H1 (cell line): ENCODE data around the gene ELFN2. TPM values are rescaled to one million over a fixed set of nuclear protein-coding genes. Genes with fewer than 3 reads are reported as not detected.

Source experiments
- CTCF ChIA-PET: fragments of 300-600 bp; sonication (Branson Sonifier 250); formaldehyde crosslinking; loops from one replicate; lab custom pipeline; 2021; ENCODE audit not compliant: partially characterized antibody; lab: Charles Lee
- POLR2A ChIA-PET: fragments of 300-600 bp; sonication (Branson Sonifier 250); formaldehyde crosslinking; loops from one replicate; lab custom pipeline; 2021; ENCODE audit warnings: inconsistent platforms; ENCODE audit not compliant: partially characterized antibody; lab: Charles Lee
- DNase-seq, 2 experiments: peaks; one replicate each; pipeline versions ENCODE4 v3.0.0 to v3.0.0-alpha.2; 2010 to 2022; ENCODE audit warnings: low spot score in 2 of 2, low read depth in 1 of 2, mixed read lengths in 1 of 2
- FAIRE-seq: peaks from 2 replicates; lab custom pipeline; 2011; peaks lifted over from hg19 to GRCh38; lab: Jason Lieb, UNC
- H2AFZ ChIP-seq: 2 replicates; pipeline ENCODE4 v1.8.1; 2012; ENCODE audit warnings: low read length, inconsistent platforms
- H2AK5ac ChIP-seq: 2 replicates; pipeline ENCODE4 v1.6.1; 2013; ENCODE audit warnings: low read depth, low read length
- H2BK120ac ChIP-seq: replicated peaks from 2 replicates; pipeline ENCODE3; 2013; ENCODE audit warnings: low read depth, low read length, inconsistent platforms
- H2BK12ac ChIP-seq: 2 replicates; pipeline ENCODE4 v1.6.1; 2013; ENCODE audit warnings: low read depth, low read length
- H2BK15ac ChIP-seq: 2 replicates; pipeline ENCODE4 v1.6.1; 2013; ENCODE audit warnings: low read length
- H2BK20ac ChIP-seq: 2 replicates; pipeline ENCODE4 v1.6.1; 2013; ENCODE audit warnings: low read length
- H2BK5ac ChIP-seq: 2 replicates; pipeline ENCODE4 v1.6.1; 2013; ENCODE audit warnings: low read depth, low read length
- H3K14ac ChIP-seq: 2 replicates; pipeline ENCODE4 v1.6.1; 2013; ENCODE audit warnings: inconsistent platforms; ENCODE audit not compliant: insufficient read length
- H3K18ac ChIP-seq: 2 replicates; pipeline ENCODE4 v1.6.1; 2013; ENCODE audit warnings: low read length; ENCODE audit errors: extremely low read depth
- H3K23ac ChIP-seq: 2 replicates; pipeline ENCODE4 v1.6.1; 2013; ENCODE audit warnings: inconsistent platforms; ENCODE audit not compliant: insufficient read length
- H3K23me2 ChIP-seq: 2 replicates; pipeline ENCODE4 v1.6.1; 2013; ENCODE audit warnings: low read depth, low read length
- H3K27ac ChIP-seq: 2 replicates; pipeline ENCODE4 v1.6.1; 2011; ENCODE audit warnings: low read depth, low read length, inconsistent platforms
- H3K27me3 ChIP-seq, 4 experiments: replicated peaks in 1 of 4; 1 replicate in 1 of 4; 2 replicates in 3 of 4; pipeline versions ENCODE4 v1.6.1 to v1.8.1; 2011 to 2013; ENCODE audit warnings: low read length in 3 of 4, mild to moderate bottlenecking in 3 of 4, inconsistent platforms in 2 of 4, mixed read lengths in 2 of 4, moderate library complexity in 1 of 4; ENCODE audit not compliant: control insufficient read depth in 3 of 4, insufficient read depth in 3 of 4; ENCODE audit errors: extremely low read depth in 1 of 4
- H3K36me3 ChIP-seq, 4 experiments: 2 replicates each; pipeline versions ENCODE4 v1.6.1 to v1.8.1; 2011 to 2013; ENCODE audit warnings: mild to moderate bottlenecking in 4 of 4, low read length in 3 of 4, moderate library complexity in 2 of 4, control low read depth in 1 of 4, inconsistent platforms in 1 of 4; ENCODE audit not compliant: insufficient read depth in 4 of 4, control insufficient read depth in 2 of 4
- H3K4ac ChIP-seq: replicated peaks from 2 replicates; pipeline ENCODE3; 2013; ENCODE audit warnings: low read length, low read depth, mixed read lengths, inconsistent platforms; ENCODE audit not compliant: insufficient read length
- H3K4me1 ChIP-seq, 4 experiments: replicated peaks in 1 of 4; 1 replicate in 1 of 4; 2 replicates in 3 of 4; pipeline versions ENCODE4 v1.6.1 to v1.8.1; 2011 to 2013; ENCODE audit warnings: low read length in 3 of 4, inconsistent platforms in 2 of 4, mixed read lengths in 1 of 4; ENCODE audit not compliant: insufficient read depth in 4 of 4, control insufficient read depth in 3 of 4
- H3K4me2 ChIP-seq, 2 experiments: 2 replicates each; pipeline versions ENCODE4 v1.6.1 to v1.8.1; 2011 to 2013; ENCODE audit warnings: low read depth in 2 of 2, low read length in 2 of 2, control low read depth in 1 of 2, inconsistent platforms in 1 of 2, mild to moderate bottlenecking in 1 of 2; ENCODE audit not compliant: insufficient read depth in 1 of 2
- H3K4me3 ChIP-seq, 4 experiments: fragments of 200-600, 300-600 bp in 1 of 4; sonication (generic), shearing (Covaris generic), sonication (Bioruptor Twin) in 1 of 4; 2 replicates each; pipeline versions ENCODE4 v1.5.1 to v1.8.1; 2011 to 2016; ENCODE audit warnings: low read length in 4 of 4, low read depth in 3 of 4, control low read depth in 2 of 4, inconsistent platforms in 2 of 4, mild to moderate bottlenecking in 2 of 4, mixed read lengths in 1 of 4, moderate library complexity in 1 of 4; ENCODE audit not compliant: insufficient read depth in 2 of 4; ENCODE audit errors: extremely low read depth in 1 of 4
- H3K56ac ChIP-seq: replicated peaks from 2 replicates; pipeline ENCODE3; 2013; ENCODE audit warnings: low read depth, mild to moderate bottlenecking, mixed read lengths, low read length, inconsistent platforms; ENCODE audit not compliant: insufficient read length
- H3K79me1 ChIP-seq: 2 replicates; pipeline ENCODE4 v1.6.1; 2013; ENCODE audit warnings: low read depth, low read length, control low read depth
- H3K79me2 ChIP-seq, 2 experiments: 2 replicates each; pipeline versions ENCODE4 v1.6.1 to v1.8.1; 2012 to 2013; ENCODE audit warnings: low read length in 2 of 2, mild to moderate bottlenecking in 2 of 2, inconsistent platforms in 1 of 2; ENCODE audit not compliant: insufficient read depth in 2 of 2, control insufficient read depth in 1 of 2
- H3K9ac ChIP-seq, 4 experiments: replicated peaks in 1 of 4; 1 replicate in 1 of 4; 2 replicates in 3 of 4; pipeline versions ENCODE4 v1.6.1 to v1.8.1; 2011 to 2013; ENCODE audit warnings: low read depth in 3 of 4, low read length in 3 of 4, control low read depth in 2 of 4, mild to moderate bottlenecking in 2 of 4, moderate library complexity in 2 of 4, inconsistent platforms in 1 of 4; ENCODE audit errors: extremely low read depth in 1 of 4
- H3K9me3 ChIP-seq, 2 experiments: 2 replicates each; pipeline versions ENCODE4 v1.6.1 to v1.8.1; 2012 to 2013; ENCODE audit warnings: mild to moderate bottlenecking in 2 of 2, moderate library complexity in 2 of 2, control low read depth in 1 of 2, inconsistent platforms in 1 of 2, low read depth in 1 of 2, low read length in 1 of 2, mixed read lengths in 1 of 2; ENCODE audit not compliant: insufficient read depth in 2 of 2
- H4K20me1 ChIP-seq, 2 experiments: replicated peaks in 1 of 2; 2 replicates each; pipeline versions ENCODE3 to v1.8.1; 2011 to 2013; ENCODE audit warnings: inconsistent platforms in 2 of 2, low read length in 2 of 2, mild to moderate bottlenecking in 1 of 2; ENCODE audit not compliant: insufficient read depth in 2 of 2, control insufficient read depth in 1 of 2
- H4K5ac ChIP-seq: 2 replicates; pipeline ENCODE4 v1.6.1; 2013; ENCODE audit warnings: low read length, low read depth, mixed read lengths, inconsistent platforms; ENCODE audit not compliant: insufficient read length
- H4K8ac ChIP-seq: 2 replicates; pipeline ENCODE4 v1.8.0; 2013; ENCODE audit warnings: mild to moderate bottlenecking, moderate library complexity, low read length, inconsistent platforms; ENCODE audit not compliant: insufficient read depth; ENCODE audit errors: extremely low read depth
- H4K91ac ChIP-seq: replicated peaks from 2 replicates; pipeline ENCODE3; 2013; ENCODE audit warnings: low read length, mixed read lengths, inconsistent platforms; ENCODE audit not compliant: insufficient read length
- ASH2L ChIP-seq: fragments of 200-600, 300-600 bp; sonication (generic); IDR thresholded peaks from one replicate; pipeline ENCODE4 v1.7.1; 2017; ENCODE audit warnings: low read length
- ATF3 ChIP-seq: IDR thresholded peaks from 2 replicates; pipeline ENCODE4 v1.6.1; 2011; ENCODE audit warnings: low read depth, mild to moderate bottlenecking, low read length; ENCODE audit not compliant: insufficient read depth
- CHD1 ChIP-seq: IDR thresholded peaks from 2 replicates; pipeline ENCODE4 v1.6.1; 2012; ENCODE audit warnings: low read depth, low read length, improper control_type of control experiment
- KDM1A ChIP-seq: fragments of 200-600, 300-600 bp; sonication (generic); IDR thresholded peaks from 2 replicates; pipeline ENCODE4 v1.7.1; 2016; ENCODE audit warnings: mild to moderate bottlenecking, low read length, borderline replicate concordance
- KDM5A ChIP-seq: fragments of 200-600 bp; IDR thresholded peaks from 2 replicates; pipeline ENCODE4 v1.7.1; 2012; ENCODE audit warnings: mild to moderate bottlenecking, low read length, inconsistent platforms, mixed read lengths
- NRF1 ChIP-seq: IDR thresholded peaks from 2 replicates; pipeline ENCODE4 v1.6.1; 2011; ENCODE audit warnings: mild to moderate bottlenecking, low read depth, low read length, improper control_type of control experiment
- SIN3A ChIP-seq, 2 experiments: IDR thresholded peaks in 1 of 2; conservative IDR thresholded peaks in 1 of 2; 2 replicates each; pipeline ENCODE4 v1.6.1; 2011 to 2012; ENCODE audit warnings: low read length in 2 of 2, improper control_type of control experiment in 1 of 2, low read depth in 1 of 2, mild to moderate bottlenecking in 1 of 2
- SP4 ChIP-seq: IDR thresholded peaks from 2 replicates; pipeline ENCODE4 v1.6.1; 2012; ENCODE audit warnings: low read length, inconsistent platforms
- TAF7 ChIP-seq: optimal IDR thresholded peaks from 2 replicates; pipeline ENCODE3; 2011; ENCODE audit warnings: low read depth, mild to moderate bottlenecking, inconsistent platforms, low read length, moderate library complexity, borderline replicate concordance
- TBP ChIP-seq: IDR thresholded peaks from 2 replicates; pipeline ENCODE4 v1.6.1; 2011; ENCODE audit warnings: low read depth, low read length, improper control_type of control experiment
- USF2 ChIP-seq: IDR thresholded peaks from 2 replicates; pipeline ENCODE4 v1.6.1; 2011; ENCODE audit warnings: low read length, improper control_type of control experiment
- YY1 ChIP-seq: IDR thresholded peaks from 2 replicates; pipeline ENCODE4 v1.6.1; 2011; ENCODE audit warnings: low read depth, mild to moderate bottlenecking, low read length
- WGBS, 2 experiments: shearing (Covaris generic) in 1 of 2; methylation state at CpG; one replicate each; pipeline versions ENCODE4 v1.1.6 to v1.1.7; 2013 to 2015; ENCODE audit warnings: low lambda C conversion rate in 2 of 2, mixed read lengths in 2 of 2, inconsistent platforms in 1 of 2, low coverage in 1 of 2, missing lambda C conversion rate in 1 of 2; ENCODE audit not compliant: insufficient replicate concordance in 2 of 2, insufficient coverage in 1 of 2, insufficient read length in 1 of 2; ENCODE audit errors: extremely low coverage in 1 of 2, missing lambda C conversion rate in 1 of 2; 5-methylcytosine and 5-hydroxymethylcytosine counted together
- polyA plus RNA-seq, 7 experiments: library from polyadenylated mRNA; depleted of rRNA in 3 of 7; stranded (reverse) in 5 of 7; unstranded in 2 of 7; fragments of >200 nt in 5 of 7; fragments of 200-250 nt in 2 of 7; gene quantifications; 1 replicate in 5 of 7; 2 replicates in 1 of 7; 4 replicates in 1 of 7; pipeline versions ENCODE4 v1.2.1 to v1.2.3, GENCODE V29; 2011 to 2013; ENCODE audit warnings: missing spikeins in 2 of 7, mixed read lengths in 2 of 7
- total RNA-seq: library from RNA; stranded (reverse); fragmentation: NEBNext Ultra II Directional; extraction: Animal tissue kit (Norgen Biotek cat#: 25700); gene quantifications from 2 replicates; pipeline ENCODE4 v1.2.1, GENCODE V29; 2021

Gene ELFN2
- total and polyA plus RNA-seq, 2 of the 8 experiments (the other 6 are each of a cell fraction or from before 2014, with no cell fraction given), result 0.63 to 0.88 TPM

- no peak overlapping the region for H4K5ac ChIP-seq
- no peaks in the 10 kb centered on the region for H3K23me2 ChIP-seq
- 79% methylated on average over 10 of the region's 10 CpGs; no CpG with 5 or more reads in 1 of the 2 experiments for WGBS, 2 experiments
- FAIRE-seq (no peak), DNase-seq (no peak)
- H4K20me1 ChIP-seq, result no peaks in the 10 kb centered on the region
- 0 out of 2 replicates have a peak overlapping the region, but pooled peaks have one; percentile 57 for H4K8ac ChIP-seq
- no peak overlapping the region for H2BK120ac ChIP-seq
- no peaks in the 10 kb centered on the region for H3K79me2 ChIP-seq
- no peaks in the 10 kb centered on the region for H3K36me3 ChIP-seq
- H2BK5ac ChIP-seq, result 0 out of 2 replicates have a peak overlapping the region, but pooled peaks have one; percentile 24
- no peak overlapping the region for H3K14ac ChIP-seq
- H3K79me1 ChIP-seq, result no peaks in the 10 kb centered on the region
- no peaks in the 10 kb centered on the region for H3K9me3 ChIP-seq
- H3K27me3 ChIP-seq, result no peaks in the 10 kb centered on the region; a peak in 1 of 7 replicates
- H2BK15ac ChIP-seq, result peak overlapping the region; percentile 61; the same call in 1 of the 2 replicates
- no peak overlapping the region for H3K4me2 ChIP-seq
- no peak overlapping the region for H3K9ac ChIP-seq
- H2AFZ ChIP-seq, result no peak overlapping the region
- no peak overlapping the region for H3K56ac ChIP-seq
- peak overlapping the region; percentile 32; the same call in 1 of the 2 replicates for H3K18ac ChIP-seq
- no peak overlapping the region for H3K23ac ChIP-seq
- H2BK20ac ChIP-seq, result no peak overlapping the region
- no peak overlapping the region for H2BK12ac ChIP-seq
- H2AK5ac ChIP-seq, result no peak overlapping the region
- POLR2A ChIA-PET, result interaction anchor here (0.6 to 1.2 kb wide), 3 partner anchors 10 to 1269 kb away, joined by 3 read pairs; no protein-coding TSS in a partner anchor
- CTCF ChIA-PET, result interaction anchor here (0.8 to 3.2 kb wide), 7 partner anchors 9 to 78 kb away, joined by 4 to 10 read pairs (median 6); no protein-coding TSS in a partner anchor
- H4K91ac ChIP-seq, result no peak overlapping the region
- H3K4ac ChIP-seq, result no peak overlapping the region
- H3K27ac ChIP-seq, result no peak overlapping the region
- no peak overlapping the region for H3K4me3 ChIP-seq
- peaks cover 0 to 3% (median under 1%) of the 10 kb centered on the region in 4 experiments; a peak in 2 of 7 replicates for H3K4me1 ChIP-seq
- TF ChIP-seq NRF1, result no peak
- TF ChIP-seq TAF7, result no peak
- TF ChIP-seq USF2, result no peak
- no peak for TF ChIP-seq KDM5A
- no peak for TF ChIP-seq TBP
- TF ChIP-seq YY1, result no peak
- TF ChIP-seq KDM1A, result no peak
- no peak for TF ChIP-seq ATF3
- no peak for TF ChIP-seq SP4
- no peak for TF ChIP-seq SIN3A (conservative IDR thresholded peaks at IDR 0.05 in 1 of 2, IDR thresholded peaks at IDR 0.05 in 1 of 2; ENCODE audit: low read depth in 1 of 2, low read length in 2 of 2)
- TF ChIP-seq CHD1, result no peak
- no peak for TF ChIP-seq ASH2L
Observed at GRCh38 chr22:37379722-37380121, 47.6 kb downstream of the ELFN2 start.
